GM23338 (cell line): Measurements from ENCODE around the gene COP1.

Experiments used
- CREB1 ChIP-seq: fragments of 250-450 bp; sonication (Bioruptor Pico); IDR thresholded peaks from 2 replicates; pipeline ENCODE4 v1.5.0; 2020; ENCODE audit warnings: low read depth, mild to moderate bottlenecking, moderate library complexity
- EZH2 ChIP-seq: fragments of 200-600 bp; sonication (generic); IDR thresholded peaks from one replicate; pipeline ENCODE4 v1.8.0; 2017; ENCODE audit warnings: antibody characterized with exemption, mild to moderate bottlenecking, low read depth; ENCODE audit not compliant: unreplicated experiment
- EZH2phosphoT487 ChIP-seq: fragments of 200-600 bp; sonication (generic); IDR thresholded peaks from one replicate; pipeline ENCODE4 v1.8.1; 2018; ENCODE audit warnings: antibody characterized with exemption; ENCODE audit not compliant: unreplicated experiment
- JUNB ChIP-seq: IDR thresholded peaks from one replicate; pipeline ENCODE4 v1.6.1; 2016; ENCODE audit warnings: antibody characterized with exemption; ENCODE audit not compliant: unreplicated experiment
- NANOG ChIP-seq: IDR thresholded peaks from 2 replicates; pipeline ENCODE4 v1.6.1; 2016; ENCODE audit warnings: antibody characterized with exemption, borderline replicate concordance
- POLR2AphosphoS5 ChIP-seq: IDR thresholded peaks from 2 replicates; pipeline ENCODE4 v1.6.1; 2016; ENCODE audit warnings: antibody characterized with exemption, low read depth
- STAT1 ChIP-seq: IDR thresholded peaks from one replicate; pipeline ENCODE4 v1.6.1; 2016; ENCODE audit warnings: antibody characterized with exemption; ENCODE audit not compliant: unreplicated experiment
- ZNF114 ChIP-seq: fragments of 250-450 bp; sonication (Bioruptor Pico); IDR thresholded peaks from 2 replicates; pipeline ENCODE4 v1.5.0; 2020; ENCODE audit warnings: mild to moderate bottlenecking, moderate library complexity
- ZNF331 ChIP-seq: fragments of 250-450 bp; sonication (Bioruptor Pico); IDR thresholded peaks from 2 replicates; pipeline ENCODE4 v1.5.0; 2020; ENCODE audit warnings: low read depth, mild to moderate bottlenecking, moderate library complexity
- TF ChIP-seq, protein P1 (sequence below), 2 experiments: fragments of 200-600 bp in 1 of 2; sonication (generic) in 1 of 2; conservative IDR thresholded peaks; 2 replicates each; pipeline versions ENCODE4 v1.5.1 to v1.6.1; 2016 to 2017; ENCODE audit warnings: antibody characterized with exemption in 2 of 2, low read depth in 2 of 2, mild to moderate bottlenecking in 2 of 2, moderate library complexity in 1 of 2
- TF ChIP-seq, protein P2 (sequence below): IDR thresholded peaks from 2 replicates; pipeline ENCODE4 v1.6.1; 2016; ENCODE audit warnings: antibody characterized with exemption
- TF ChIP-seq, protein P3 (sequence below): IDR thresholded peaks from one replicate; pipeline ENCODE4 v1.6.1; 2018; ENCODE audit warnings: antibody characterized with exemption; ENCODE audit not compliant: unreplicated experiment

DNA sequence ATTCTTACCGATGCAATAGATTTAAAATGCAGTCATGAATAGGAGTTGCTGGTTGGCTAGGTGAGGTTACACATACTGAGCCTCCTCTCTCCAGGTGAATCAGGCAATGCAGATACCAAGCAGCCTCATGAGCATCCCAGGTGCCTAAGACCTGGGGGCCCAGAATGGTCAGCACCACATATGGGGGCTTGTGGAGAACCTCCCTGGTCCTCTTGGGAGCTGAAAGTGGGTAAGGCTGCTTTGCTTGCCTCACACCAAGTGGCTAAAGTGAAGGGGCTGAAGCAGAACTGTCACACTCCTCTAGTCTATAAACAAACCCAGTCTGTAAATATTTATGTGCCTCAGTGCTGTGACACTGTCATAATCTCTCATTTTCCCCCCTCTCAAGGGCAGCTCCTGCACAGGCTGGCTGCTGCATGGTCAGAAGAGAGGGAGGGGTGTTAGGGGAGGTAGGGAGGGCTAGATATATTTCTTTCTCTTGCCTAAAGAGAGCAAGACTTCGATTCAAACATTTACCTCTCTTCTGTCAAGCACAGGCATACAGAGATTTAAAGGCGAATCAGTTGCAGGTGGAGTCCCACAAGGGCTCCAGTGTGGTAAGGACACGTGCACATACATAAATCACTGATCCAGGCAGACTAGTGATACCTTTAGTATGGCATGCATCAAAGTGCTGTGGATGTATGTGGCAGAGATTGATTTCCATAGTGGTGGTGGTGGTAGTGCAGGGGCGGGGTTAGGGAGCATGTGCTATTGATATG lies 305.8 kb downstream of the COP1 start:
- TF ChIP-seq, protein P1, sequence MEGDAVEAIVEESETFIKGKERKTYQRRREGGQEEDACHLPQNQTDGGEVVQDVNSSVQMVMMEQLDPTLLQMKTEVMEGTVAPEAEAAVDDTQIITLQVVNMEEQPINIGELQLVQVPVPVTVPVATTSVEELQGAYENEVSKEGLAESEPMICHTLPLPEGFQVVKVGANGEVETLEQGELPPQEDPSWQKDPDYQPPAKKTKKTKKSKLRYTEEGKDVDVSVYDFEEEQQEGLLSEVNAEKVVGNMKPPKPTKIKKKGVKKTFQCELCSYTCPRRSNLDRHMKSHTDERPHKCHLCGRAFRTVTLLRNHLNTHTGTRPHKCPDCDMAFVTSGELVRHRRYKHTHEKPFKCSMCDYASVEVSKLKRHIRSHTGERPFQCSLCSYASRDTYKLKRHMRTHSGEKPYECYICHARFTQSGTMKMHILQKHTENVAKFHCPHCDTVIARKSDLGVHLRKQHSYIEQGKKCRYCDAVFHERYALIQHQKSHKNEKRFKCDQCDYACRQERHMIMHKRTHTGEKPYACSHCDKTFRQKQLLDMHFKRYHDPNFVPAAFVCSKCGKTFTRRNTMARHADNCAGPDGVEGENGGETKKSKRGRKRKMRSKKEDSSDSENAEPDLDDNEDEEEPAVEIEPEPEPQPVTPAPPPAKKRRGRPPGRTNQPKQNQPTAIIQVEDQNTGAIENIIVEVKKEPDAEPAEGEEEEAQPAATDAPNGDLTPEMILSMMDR (conservative IDR thresholded peaks at IDR 0.05; ENCODE audit: low read depth in 2 of 2) = no peak
- TF ChIP-seq POLR2AphosphoS5 (no peak), EZH2 (no peak), JUNB (no peak), CREB1 (no peak), NANOG (no peak), EZH2phosphoT487 (no peak), ZNF114 (no peak), STAT1 (no peak), ZNF331 (CRISPR knock-in tag) (no peak)
- TF ChIP-seq, protein P2, sequence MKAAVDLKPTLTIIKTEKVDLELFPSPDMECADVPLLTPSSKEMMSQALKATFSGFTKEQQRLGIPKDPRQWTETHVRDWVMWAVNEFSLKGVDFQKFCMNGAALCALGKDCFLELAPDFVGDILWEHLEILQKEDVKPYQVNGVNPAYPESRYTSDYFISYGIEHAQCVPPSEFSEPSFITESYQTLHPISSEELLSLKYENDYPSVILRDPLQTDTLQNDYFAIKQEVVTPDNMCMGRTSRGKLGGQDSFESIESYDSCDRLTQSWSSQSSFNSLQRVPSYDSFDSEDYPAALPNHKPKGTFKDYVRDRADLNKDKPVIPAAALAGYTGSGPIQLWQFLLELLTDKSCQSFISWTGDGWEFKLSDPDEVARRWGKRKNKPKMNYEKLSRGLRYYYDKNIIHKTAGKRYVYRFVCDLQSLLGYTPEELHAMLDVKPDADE = no peak
- TF ChIP-seq, protein P3, sequence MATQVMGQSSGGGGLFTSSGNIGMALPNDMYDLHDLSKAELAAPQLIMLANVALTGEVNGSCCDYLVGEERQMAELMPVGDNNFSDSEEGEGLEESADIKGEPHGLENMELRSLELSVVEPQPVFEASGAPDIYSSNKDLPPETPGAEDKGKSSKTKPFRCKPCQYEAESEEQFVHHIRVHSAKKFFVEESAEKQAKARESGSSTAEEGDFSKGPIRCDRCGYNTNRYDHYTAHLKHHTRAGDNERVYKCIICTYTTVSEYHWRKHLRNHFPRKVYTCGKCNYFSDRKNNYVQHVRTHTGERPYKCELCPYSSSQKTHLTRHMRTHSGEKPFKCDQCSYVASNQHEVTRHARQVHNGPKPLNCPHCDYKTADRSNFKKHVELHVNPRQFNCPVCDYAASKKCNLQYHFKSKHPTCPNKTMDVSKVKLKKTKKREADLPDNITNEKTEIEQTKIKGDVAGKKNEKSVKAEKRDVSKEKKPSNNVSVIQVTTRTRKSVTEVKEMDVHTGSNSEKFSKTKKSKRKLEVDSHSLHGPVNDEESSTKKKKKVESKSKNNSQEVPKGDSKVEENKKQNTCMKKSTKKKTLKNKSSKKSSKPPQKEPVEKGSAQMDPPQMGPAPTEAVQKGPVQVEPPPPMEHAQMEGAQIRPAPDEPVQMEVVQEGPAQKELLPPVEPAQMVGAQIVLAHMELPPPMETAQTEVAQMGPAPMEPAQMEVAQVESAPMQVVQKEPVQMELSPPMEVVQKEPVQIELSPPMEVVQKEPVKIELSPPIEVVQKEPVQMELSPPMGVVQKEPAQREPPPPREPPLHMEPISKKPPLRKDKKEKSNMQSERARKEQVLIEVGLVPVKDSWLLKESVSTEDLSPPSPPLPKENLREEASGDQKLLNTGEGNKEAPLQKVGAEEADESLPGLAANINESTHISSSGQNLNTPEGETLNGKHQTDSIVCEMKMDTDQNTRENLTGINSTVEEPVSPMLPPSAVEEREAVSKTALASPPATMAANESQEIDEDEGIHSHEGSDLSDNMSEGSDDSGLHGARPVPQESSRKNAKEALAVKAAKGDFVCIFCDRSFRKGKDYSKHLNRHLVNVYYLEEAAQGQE = no peak
